Left cardiac atrium (tissue), 4 donors: ENCODE results near the gene SIGLEC14. TPM values are rescaled to one million over a fixed set of nuclear protein-coding genes. Genes with fewer than 3 reads are reported as not detected.
"Not testable (repeated sequence)": the region's sequence is repeated elsewhere in the genome, so short reads cannot be mapped to it uniquely, and the experiment has no call there.

Source experiments
- ATAC-seq, 2 donors: fragments of 200-7000 bp; cut with Tn5 transposase; one replicate each; pipeline ENCODE4 v1.9.1; 2020; ENCODE audit warnings: mild to moderate bottlenecking in 2 of 2, moderate library complexity in 2 of 2
- DNase-seq: peaks from one replicate; pipeline ENCODE4 v3.0.0-alpha.2; 2020
- intact Hi-C, 2 donors: fragments of 100-400 bp; cut with DNase I; formaldehyde crosslinking; loops; one replicate each; pipeline versions ENCODE4 v1.14.1 to v1.15.1; 2022 to 2023
- long read RNA-seq: library from polyadenylated mRNA; unstranded; transcript quantifications from one replicate; pipeline ENCODE4 v2.0.0, GENCODE V29; 2021
- total RNA-seq, 2 donors: library from RNA; stranded (reverse); fragmentation: NEBNext Ultra II Directional; extraction: Animal tissue kit (Norgen Biotek cat#: 25700); gene quantifications; one replicate each; pipeline ENCODE4 v1.2.1, GENCODE V29; 2021
- donor health status: DM: no; HTN: yes; CAD: no.
- donor health status: DM: no; HTN: yes; CAD: no; lungs with severe emphysema.
- donor health status: DM: yes; HTN: yes; CAD: no.
- donor health status: Dilated cardiomyopathy.

SIGLEC14 gene, protein sequence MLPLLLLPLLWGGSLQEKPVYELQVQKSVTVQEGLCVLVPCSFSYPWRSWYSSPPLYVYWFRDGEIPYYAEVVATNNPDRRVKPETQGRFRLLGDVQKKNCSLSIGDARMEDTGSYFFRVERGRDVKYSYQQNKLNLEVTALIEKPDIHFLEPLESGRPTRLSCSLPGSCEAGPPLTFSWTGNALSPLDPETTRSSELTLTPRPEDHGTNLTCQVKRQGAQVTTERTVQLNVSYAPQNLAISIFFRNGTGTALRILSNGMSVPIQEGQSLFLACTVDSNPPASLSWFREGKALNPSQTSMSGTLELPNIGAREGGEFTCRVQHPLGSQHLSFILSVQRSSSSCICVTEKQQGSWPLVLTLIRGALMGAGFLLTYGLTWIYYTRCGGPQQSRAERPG
- 1 to 10 TPM; 1.2 to 4.2 TPM for total RNA-seq
- long read RNA-seq, partial matches to known transcripts = 0 of 1 reads
- long read RNA-seq, other reads (novel, unspliced or antisense) = 0 of 1 reads

DNA sequence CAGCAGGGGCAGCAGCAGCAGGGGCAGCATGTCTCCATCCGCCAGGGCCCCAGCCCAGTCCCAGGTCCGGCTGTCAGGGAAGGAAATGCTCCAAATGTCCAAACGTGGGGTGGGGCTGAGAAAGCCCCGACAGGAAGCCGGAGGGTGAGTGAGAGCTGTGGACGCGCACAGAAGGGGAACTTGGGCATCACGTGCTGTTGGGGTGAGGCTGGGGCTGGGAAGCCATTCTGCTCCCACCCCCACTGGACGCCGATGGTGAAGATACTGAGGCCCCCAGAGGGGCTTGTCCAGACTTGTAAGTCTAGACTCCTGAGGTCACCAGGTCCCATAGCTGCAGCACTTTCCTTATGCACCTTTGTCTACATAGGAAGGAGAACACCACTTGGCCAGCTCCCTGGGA is at the start of gene SIGLEC14:
SIGLEC14 (minus strand) TSS at position 96 of the 400 bp plus-strand sequence; CDS start at position 30, 66 bp downstream.
- DNase-seq, intact Hi-C loops: not testable (repeated sequence)
- peak in 1 of 2 donors; percentile 60 for ATAC-seq

DNA sequence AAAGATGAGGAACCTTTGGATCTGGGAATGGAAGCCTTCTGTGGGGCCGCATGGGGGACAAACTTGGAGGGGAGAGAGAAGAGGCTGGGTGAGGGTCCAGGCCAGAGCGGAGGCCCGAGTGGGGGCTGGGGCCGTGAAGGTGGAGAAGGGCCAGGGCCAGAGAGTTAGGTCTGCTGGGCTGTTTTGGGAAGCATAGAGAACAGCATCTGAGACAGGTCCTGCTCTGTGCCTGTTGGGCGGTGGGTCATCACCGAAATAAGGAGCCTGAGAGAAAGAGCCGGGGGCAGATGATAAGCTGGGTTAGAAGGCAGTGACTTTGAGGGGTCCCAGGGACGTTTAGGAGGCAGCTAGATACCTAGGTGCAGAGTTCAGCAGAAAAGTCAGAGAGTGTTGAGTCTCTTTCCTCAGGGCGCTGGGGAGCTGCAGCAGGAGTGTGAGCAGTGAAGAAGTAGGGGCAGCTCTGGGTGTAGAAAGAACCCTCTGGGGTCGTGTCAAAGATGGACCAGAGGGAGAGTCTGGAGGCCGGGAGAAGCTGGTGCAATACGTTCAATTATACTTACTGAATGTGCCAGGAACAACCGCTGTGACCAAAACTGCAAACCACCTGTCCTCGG is 49.2 kb upstream of the SIGLEC14 start:
- no peak for DNase-seq

DNA sequence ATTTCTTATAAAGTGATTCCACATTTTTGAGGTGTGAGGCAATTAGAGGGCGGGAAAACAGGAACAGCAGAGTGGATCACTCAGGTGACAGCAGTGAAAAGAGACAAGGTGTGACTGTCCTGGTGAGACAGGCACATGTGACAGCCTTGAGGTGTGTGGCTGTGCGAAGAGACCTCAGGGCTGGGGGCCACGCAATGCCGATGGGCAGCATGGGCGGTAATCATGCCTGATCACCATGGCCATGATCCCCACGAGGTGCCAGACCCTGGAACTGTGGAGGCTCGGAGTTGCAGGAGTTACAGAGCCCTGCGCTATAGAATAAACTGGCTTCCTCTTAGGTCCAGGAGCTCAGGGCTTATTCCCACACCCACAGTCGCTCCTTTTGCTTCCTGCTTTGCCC is 48.5 kb upstream of the SIGLEC14 start:
- ATAC-seq (no peak), DNase-seq (no peak)
- intact Hi-C loops = no loop called here

More for the DNA sequence above, 49.2 kb upstream of the SIGLEC14 start:
- no peak for ATAC-seq
- intact Hi-C loops = no loop called here

DNA sequence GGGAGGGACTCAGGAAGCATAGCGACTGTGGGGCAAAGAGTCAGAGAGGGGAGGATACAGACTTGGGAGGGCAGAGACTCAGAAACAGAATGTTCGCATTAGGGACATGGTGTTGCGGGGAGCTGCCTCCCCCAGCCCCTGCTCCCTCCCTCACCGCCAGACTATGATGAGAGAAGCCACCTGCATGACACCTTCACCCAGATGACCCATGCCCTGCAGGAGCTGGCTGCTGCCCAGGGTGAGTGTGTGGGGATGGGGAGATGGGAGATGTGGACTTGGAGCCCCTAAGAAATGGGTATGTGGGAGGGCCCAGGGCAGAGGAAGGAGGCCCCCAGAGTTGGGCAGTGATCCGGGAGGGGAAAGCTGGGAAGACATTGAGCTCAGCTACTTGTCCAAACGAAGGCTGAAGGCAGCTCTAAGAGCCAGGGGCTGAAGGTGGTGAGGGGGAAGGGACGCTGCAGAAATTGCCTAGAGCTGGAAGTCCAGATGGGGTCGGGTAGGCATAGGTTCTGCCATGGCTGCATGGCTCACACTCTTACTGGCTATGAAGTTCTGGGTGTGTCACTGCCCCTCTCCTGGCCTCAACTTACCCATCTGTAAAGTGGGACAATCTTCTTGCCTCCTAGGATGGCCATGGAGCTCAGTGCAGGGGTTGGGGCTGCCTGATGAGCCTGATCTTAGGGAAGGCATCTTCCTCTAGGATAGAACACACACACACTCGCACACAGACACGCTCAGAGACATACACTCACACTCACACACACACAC is 47.9 kb upstream of the SIGLEC14 start:
- no peak for DNase-seq
- ATAC-seq = no peak
- intact Hi-C loops = no loop called here

DNA sequence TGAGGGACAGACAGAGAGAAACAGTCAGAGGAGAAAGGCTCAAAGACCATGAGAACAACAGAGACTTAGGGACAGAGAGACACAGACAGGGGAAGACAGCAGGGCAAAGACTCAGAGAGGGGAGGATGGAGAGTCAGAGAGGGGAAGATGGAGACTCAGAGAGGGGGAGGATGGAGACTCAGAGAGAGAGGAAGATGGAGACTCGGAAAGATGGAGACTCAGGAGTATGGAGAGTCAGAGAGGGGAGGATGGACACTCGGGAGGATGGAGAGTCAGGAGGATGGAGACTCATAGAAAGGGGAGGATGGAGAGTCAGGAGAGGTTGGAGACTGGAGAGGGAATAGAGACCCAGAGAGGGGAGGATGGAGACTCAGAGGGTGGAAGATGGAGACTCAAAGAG is 47.2 kb upstream of the SIGLEC14 start:
- ATAC-seq (no peak), DNase-seq (no peak)
- intact Hi-C loops = no loop called here

DNA sequence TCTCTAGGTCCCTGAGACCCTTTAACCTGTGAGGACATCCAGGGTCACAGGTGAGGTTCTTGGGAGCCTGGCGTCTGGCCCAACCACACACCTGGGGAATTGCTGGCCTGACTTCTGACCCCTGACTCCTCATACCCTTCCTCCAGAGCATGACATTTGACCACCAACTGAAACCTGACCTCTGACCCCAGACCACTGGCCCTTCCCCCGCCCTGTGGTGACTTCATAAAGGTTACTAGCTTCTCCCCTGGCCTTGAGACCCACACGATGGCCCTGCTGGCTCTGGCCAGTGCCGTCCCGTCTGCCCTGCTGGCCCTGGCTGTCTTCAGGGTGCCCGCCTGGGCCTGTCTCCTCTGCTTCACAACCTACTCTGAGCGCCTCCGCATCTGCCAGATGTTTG is 46.6 kb upstream of the SIGLEC14 start, which contains the start of gene SPACA6:
SPACA6 (plus strand) TSS at position 71 of the 400 bp plus-strand sequence; CDS start at position 268, 197 bp downstream.
- intact Hi-C loops = no loop called here
- ATAC-seq = no peak

DNA sequence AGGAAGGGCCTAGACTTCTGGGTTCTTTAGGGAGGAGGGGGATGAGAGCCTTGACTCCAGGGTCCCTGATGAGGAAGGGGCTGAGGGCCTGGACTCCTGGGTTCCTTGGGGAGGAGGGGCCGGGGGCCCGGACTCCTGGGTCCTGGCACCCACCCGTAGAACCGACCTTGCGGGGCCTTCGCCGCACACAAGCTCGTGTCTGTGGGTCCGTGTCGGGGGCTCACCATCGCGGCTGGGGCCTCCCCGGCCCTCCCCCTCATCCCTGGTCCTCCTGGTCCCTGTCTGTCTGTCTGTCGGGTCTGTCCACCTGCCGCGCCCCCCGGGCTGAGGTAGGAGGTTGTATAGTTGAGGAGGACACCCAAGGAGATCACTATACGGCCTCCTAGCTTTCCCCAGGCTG is 45.8 kb upstream of the SIGLEC14 start:
- DNase-seq = no peak
- ATAC-seq = no peak
- intact Hi-C loops = no loop called here

More for the DNA sequence above, 46.6 kb upstream of the SIGLEC14 start, which contains the start of gene SPACA6:
- no peak for DNase-seq

DNA sequence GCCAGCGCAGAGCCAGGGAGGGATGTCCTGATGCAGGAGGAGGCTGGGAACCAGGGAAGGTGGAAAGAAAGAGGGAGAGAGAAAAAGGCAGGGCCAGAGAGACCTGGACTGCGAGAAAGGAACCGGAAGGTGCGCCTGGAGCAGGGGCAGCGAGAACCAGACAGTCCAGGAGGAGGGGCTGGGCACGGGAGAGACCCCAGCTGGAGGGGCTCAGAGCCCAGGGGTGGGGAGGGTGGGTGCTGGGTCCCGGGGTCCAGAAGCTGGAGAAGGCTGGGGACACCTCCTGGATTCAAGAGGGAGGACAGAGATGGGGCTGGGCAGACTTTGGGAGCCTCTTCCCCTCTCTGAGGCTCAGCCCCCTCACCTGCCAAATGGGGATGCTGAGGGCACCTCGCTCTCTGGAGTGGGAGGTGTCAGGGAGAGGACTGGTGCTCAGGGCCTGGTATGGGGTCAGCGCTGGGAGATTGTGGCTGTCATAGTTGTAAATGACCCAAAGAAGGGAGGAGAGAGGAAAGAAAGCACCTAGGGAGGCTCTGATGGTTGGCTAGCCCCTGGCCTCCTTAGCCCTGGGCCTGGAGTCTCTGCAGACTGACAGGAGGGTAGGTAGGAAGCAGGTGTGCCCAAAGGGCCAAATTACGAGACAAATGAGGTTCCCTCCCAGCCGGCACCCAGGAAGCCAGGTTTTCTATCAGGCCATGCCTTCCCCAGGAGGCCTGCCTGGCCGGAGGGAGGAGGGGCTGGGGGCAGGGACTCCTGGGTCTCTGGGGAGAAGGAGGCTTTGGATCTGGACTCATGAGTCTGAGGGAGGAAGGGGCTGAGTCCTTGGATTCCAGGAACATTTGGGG is 45.2 kb upstream of the SIGLEC14 start:
- no peak for DNase-seq
- no peak for ATAC-seq
- intact Hi-C loops = no loop called here

DNA sequence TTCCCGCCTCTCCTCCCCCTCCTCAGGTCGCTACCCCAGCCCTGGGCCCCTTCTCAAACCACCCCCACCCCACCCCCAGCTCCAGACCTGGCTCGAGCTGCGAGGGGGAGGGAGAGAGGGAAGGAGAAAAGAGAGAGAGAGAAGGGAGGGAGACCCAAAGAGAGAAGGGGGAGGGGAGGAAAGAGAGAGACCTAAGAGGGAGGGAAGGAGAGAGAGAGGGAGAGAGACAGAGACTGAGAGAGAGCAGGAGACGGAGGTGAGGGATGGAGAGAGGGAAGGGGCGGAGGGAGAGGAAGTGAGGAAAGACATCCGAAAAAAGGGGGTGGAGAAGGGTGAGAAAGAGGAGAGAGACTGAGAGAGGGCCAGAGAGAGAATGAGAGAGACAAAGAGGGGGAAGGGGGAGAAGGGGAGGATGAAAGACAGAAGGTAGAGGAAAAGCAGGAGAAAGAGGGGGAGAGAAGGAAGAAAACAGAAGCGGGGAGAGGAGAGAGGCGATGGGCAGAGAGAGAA is 44.5 kb upstream of the SIGLEC14 start:
- DNase-seq (no peak), ATAC-seq (peak; percentile 0 to 1)
- intact Hi-C loops = no loop called here

DNA sequence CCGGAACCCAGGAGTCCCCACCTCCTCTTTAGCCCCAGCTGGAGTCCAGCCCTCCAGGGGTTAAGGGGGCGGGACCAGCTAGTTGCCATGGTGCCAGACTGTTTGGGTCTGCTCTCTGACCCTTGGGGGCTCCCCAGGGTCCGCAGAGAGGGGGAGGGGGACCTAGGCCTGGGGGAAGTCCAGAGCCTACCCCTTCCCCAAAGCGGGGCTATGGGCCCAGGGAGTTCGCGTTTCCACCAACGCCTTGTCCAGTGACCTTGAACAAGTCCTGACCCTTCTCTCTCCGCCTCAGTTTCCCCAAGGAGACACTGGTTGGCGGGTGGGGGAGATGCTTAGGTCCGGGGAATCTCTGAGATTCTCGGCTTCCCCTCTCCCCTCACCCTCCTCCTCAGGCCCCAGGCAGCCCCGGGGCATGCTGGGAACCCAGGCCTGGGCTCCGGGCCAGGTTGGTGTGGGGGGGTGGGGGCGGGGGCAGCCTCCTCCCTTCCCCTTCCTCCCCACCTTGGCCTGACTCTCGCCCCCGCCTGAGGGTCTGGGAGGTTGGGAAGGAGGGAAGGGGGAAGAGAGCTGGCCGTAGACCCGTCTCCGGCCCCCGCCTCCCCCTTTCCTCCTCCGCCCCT is 43.9 kb upstream of the SIGLEC14 start:
- intact Hi-C loops = no loop called here

DNA sequence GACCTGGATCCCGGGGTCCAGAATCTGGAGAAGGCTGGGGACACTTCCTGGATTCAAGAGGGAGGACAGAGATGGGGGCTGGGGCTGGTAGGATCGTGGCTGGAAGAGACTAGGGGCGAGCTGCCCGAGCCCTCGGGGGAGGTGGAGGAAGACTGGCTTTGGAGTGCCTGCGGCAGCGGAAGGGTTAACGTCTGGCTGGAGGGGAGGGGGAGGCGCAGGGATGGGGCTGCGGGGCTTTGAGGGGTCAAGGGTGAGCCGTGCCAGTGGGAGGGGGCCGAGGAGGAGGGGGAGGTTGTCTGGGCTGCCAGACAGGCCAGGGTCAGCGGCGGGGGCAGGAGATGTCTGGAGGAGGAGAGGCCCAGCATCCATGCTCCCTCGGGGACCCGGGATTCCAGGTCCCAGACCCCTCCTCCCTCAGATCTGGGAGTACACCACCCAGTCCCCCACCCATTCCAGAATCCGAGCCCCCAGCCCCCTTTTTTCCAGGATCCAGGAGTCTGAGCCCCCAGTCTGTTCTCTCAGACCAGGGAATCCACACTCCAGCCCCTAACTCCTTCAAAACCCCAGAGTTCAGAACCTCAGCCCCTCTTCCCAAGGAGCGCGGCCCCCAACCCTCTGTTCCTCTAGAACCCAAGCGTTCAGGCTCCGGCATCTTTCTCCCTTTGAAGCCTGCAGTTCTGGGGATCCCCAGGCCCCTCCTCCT is 43.3 kb upstream of the SIGLEC14 start:
- DNase-seq (peak; percentile 68), ATAC-seq (peak; percentile 3 to 15)
- intact Hi-C loops = loop anchor here in 1 of 2 donors (2.0 kb wide), 1 partner anchor 15 kb away; no protein-coding TSS in a partner anchor

More for the DNA sequence above, 43.9 kb upstream of the SIGLEC14 start:
- peak; percentile 75 for DNase-seq
- ATAC-seq = peak; percentile 45 to 47

DNA sequence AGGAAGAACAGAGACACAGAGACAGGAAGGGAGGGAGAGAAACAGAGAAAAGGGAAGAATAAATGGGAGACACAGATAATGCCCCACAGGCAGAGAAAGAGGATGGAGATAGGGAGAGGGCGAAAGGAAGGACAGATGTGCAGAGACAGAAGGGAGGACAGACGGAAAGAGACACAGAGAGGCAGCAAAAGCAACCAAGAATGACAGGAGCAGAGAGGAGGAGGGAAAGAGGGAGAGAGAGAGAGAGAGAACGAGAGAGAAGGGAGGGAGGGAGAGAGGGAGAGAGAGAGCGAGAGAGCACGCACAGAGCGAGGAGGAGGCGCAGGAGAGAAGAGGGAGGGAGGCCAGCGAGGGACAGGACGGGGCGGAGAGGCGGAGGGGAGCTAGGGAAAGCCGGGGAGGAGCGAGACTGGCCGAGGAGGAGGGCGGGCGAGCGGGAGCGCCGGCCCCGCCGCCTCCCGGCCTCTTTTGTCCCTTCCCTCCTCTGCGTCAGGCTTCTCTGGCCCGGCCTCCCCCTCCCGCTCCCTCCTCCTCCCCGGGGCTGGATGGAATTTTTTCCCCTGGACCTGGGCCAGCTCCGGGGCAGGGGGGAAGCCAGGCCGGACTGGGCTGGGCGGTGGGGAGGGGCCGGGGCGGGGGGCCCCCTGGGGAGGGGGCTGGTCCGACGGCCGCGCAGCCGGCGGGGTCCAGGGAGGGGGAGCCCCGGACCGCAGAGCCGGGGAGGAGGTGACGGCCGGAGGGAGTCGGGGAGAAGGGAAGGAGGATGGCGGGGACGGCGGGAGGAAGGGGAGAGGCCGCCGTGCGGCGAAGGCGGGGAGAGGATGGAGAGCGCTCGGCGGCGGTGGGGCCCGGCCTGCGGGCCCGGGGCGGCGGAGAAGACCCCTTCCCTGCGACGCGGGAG is 42.3 kb upstream of the SIGLEC14 start:
- ATAC-seq (peak; percentile 85 to 86), DNase-seq (peak; percentile 93)
- intact Hi-C loops = loop anchor here in 1 of 2 donors (2.0 kb wide), 1 partner anchor 16 kb away; no protein-coding TSS in a partner anchor

DNA sequence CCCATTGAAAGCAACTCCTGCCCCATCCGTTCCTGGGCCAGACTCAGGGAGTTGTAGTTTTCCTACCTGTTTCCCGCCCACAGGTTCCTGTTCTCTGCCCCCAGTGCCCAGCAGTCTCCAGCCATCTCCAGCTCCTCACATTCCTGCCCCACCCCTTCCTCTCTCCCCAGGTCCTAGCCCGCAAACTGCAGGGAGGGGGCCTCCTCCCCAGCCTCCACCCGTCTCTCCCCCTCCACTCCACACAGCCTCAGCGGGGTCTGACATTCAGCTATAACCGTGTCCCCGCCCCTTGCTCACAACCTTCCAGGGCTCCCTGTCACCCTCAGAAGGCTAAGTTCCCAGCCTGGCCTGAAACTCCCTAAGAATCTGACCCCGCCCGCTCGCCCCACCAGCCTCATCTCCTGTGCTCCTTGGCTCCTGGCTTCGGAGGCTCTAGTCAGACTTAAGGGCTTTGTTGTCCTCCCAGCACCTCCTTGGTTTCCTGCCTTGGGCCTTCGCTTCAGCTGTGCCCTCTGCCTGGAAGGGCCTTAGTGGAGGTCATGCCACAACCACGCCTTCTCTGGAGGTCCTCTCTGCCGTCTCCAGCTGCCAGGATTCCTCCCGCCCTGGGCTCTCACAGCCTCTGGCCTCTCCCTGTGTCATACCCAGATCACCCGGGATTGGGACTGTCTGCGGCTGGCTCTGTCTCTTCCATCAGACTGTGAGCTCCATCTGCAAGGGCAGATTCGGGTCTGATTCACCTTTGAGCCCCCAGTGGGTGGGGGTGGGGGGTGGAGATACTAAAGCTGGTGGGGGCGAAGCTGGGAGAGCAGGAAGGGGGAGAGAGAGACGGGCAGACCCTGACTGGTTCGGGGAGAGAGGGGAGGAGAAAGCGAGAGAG is 41.4 kb upstream of the SIGLEC14 start:
- intact Hi-C loops = loop anchor here in 1 of 2 donors (2.0 kb wide), 1 partner anchor 17 kb away; no protein-coding TSS in a partner anchor
- DNase-seq = peak; percentile 78
- peak; percentile 45 to 46 for ATAC-seq

DNA sequence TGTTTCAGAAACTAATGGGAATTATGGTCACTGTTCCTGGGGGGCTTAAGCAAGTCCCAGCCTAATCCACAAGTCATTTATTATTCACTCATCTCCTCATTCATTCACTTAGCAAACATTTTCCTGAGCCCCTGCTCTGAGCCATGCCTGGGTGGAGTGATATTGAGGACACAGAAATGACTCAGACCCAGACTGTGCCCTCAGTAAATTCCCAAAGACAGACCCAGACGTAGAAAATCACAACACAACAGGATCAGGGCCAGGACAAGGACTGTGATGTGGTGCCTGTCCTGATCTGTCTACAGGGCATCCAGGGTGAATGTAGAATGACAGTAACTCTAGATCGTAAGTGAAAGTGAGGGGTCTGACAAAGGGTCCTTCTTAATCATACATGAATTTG is 39.5 kb upstream of the SIGLEC14 start:
- ATAC-seq (no peak), DNase-seq (no peak)
- intact Hi-C loops = no loop called here

DNA sequence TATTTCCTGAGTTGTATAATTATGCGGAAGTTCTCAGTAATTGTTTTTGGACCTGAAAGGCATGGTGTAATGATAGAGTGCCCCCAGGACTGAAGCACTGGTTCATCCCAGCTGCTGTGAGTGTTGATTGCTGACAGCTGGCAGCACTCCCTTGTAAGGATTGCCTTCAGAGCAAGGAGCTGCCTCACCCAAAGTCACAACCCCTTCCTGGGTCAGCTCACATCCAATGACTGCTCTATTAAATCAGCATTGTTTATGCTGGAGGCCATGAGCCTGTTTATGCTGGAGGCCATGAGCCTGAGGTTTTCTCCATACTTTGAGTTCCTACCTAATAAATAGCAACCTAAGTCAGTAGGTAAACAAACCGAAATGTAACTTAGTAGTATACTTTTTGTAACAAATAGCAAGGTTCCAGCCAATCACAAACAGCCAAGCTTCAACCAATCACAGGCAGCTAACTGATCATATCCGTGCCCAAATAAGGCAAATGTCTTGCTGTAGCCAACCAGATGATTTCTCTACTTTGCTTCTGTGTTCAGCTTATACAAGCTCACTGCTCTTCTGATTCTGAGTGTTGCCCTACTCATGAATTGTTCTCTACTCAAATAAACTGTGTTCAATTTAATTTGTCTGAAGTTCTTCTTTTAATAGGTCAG is 34.8 kb upstream of the SIGLEC14 start:
- intact Hi-C loops = no loop called here
- ATAC-seq (peak; percentile 69 to 74), DNase-seq (no peak)
